ENCODE measurements around the gene ARHGAP44. TPM values are rescaled to one million over a fixed set of nuclear protein-coding genes. Genes with fewer than 3 reads are reported as not detected.

The ARHGAP44 gene
- total RNA-seq, 1 donor from 2014 or later: 39.0 TPM

- ATAC-seq: no peak
- Histone ChIP-seq H3K27me3 (ENCODE audit: low read depth) (no peaks in the 10 kb centered on the region), H3K4me3 (no peak overlapping the region), H3K27ac (no peak overlapping the region), H3K36me3 (no peaks in the 10 kb centered on the region), H3K4me1 (no peaks in the 10 kb centered on the region), H3K9me3 (no peaks in the 10 kb centered on the region)
- no peak for DNase-seq
- no peak for TF ChIP-seq CTCF (IDR thresholded peaks at IDR 0.05)
- intact Hi-C loops (cut with DNase I): no loop called here
Measured at GRCh38 chr17:12899604-12900003, 110.3 kb downstream of the ARHGAP44 start.

- intact Hi-C loops (cut with DNase I): no loop called here
- H3K9me3 ChIP-seq: no peaks in the 10 kb centered on the region
- no peaks in the 10 kb centered on the region for H3K4me1 ChIP-seq
- H3K27me3 ChIP-seq (ENCODE audit: low read depth): no peaks in the 10 kb centered on the region
- no peak overlapping the region for H3K27ac ChIP-seq
- DNase-seq (peak; percentile 55), ATAC-seq (peak; percentile 70 to 74)
- H3K36me3 ChIP-seq: no peaks in the 10 kb centered on the region
- no peak for TF ChIP-seq CTCF (IDR thresholded peaks at IDR 0.05)
- no peak overlapping the region for H3K4me3 ChIP-seq
Measured at GRCh38 chr17:12900474-12900873, 111.2 kb downstream of the ARHGAP44 start.

GRCh38 chr17:12902046-12902445 is 112.7 kb downstream of the ARHGAP44 start:
- Histone ChIP-seq H3K9me3 (peaks cover 3% of the 10 kb centered on the region), H3K36me3 (no peaks in the 10 kb centered on the region), H3K4me1 (no peaks in the 10 kb centered on the region), H3K27me3 (ENCODE audit: low read depth) (no peaks in the 10 kb centered on the region), H3K27ac (no peak overlapping the region), H3K4me3 (no peak overlapping the region)
- DNase-seq (no peak), ATAC-seq (no peak)
- intact Hi-C loops (cut with DNase I): no loop called here
- TF ChIP-seq CTCF (IDR thresholded peaks at IDR 0.05): no peak

- H3K4me3 ChIP-seq: no peak overlapping the region
- no peaks in the 10 kb centered on the region for H3K27me3 ChIP-seq (ENCODE audit: low read depth)
- H3K36me3 ChIP-seq: no peaks in the 10 kb centered on the region
- peaks cover 10% of the 10 kb centered on the region for H3K9me3 ChIP-seq
- ATAC-seq (no peak), DNase-seq (no peak)
- no peak overlapping the region for H3K27ac ChIP-seq
- TF ChIP-seq CTCF (IDR thresholded peaks at IDR 0.05): no peak
- intact Hi-C loops (cut with DNase I): no loop called here
- H3K4me1 ChIP-seq: no peaks in the 10 kb centered on the region
Measured at GRCh38 chr17:12907477-12907876, 118.2 kb downstream of the ARHGAP44 start.

GRCh38 chr17:12909046-12909445 is 119.7 kb downstream of the ARHGAP44 start:
- H3K9me3 ChIP-seq: peaks cover 10% of the 10 kb centered on the region
- no peak overlapping the region for H3K27ac ChIP-seq
- no peaks in the 10 kb centered on the region for H3K36me3 ChIP-seq
- ATAC-seq: no peak
- TF ChIP-seq CTCF (IDR thresholded peaks at IDR 0.05): no peak
- H3K4me3 ChIP-seq: no peak overlapping the region
- H3K4me1 ChIP-seq: no peaks in the 10 kb centered on the region
- DNase-seq: no peak
- H3K27me3 ChIP-seq (ENCODE audit: low read depth): no peaks in the 10 kb centered on the region
- intact Hi-C loops (cut with DNase I): no loop called here

GRCh38 chr17:12909511-12909910 is 120.2 kb downstream of the ARHGAP44 start:
- DNase-seq (no peak), ATAC-seq (no peak)
- no peaks in the 10 kb centered on the region for H3K36me3 ChIP-seq
- no peaks in the 10 kb centered on the region for H3K27me3 ChIP-seq (ENCODE audit: low read depth)
- H3K4me3 ChIP-seq: no peak overlapping the region
- peaks cover 10% of the 10 kb centered on the region for H3K9me3 ChIP-seq
- no peak for TF ChIP-seq CTCF (IDR thresholded peaks at IDR 0.05)
- no peaks in the 10 kb centered on the region for H3K4me1 ChIP-seq
- intact Hi-C loops (cut with DNase I): no loop called here
- no peak overlapping the region for H3K27ac ChIP-seq

Data from lower lobe of right lung (tissue), 2 donors.